Measurements from ENCODE around the gene CDK11A.
"Not testable (repeated sequence)": the region's sequence is repeated elsewhere in the genome, so short reads cannot be mapped to it uniquely, and the experiment has no call there.

The CDK11A gene

GRCh38 chr1:1727131-1727651, 3.0 kb upstream of the CDK11A start:
- not testable (repeated sequence) for FAIRE-seq; DNase-seq (ENCODE audit: insufficient read length, low spot score)

DNA sequence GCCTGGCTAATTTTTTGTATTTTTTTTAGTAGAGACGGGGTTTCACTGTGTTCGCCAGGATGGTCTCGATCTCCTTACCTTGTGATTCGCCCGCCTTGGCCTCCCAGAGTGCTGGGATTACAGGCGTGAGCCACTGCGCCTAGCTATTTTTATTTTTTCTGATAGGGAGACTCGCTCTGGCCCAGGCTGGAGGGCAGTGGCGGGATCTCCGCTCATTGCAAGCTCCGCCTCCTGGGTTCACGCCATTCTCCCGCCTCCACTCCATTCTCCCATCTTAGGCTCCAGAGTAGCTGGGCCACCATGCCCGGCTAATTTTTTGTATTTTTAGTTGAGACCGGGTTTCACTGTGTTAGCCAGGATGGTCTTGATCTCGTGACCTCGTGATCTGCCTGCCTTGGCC, 1.9 kb upstream of the CDK11A start:
- not testable (repeated sequence) for DNase-seq (ENCODE audit: insufficient read length, low spot score); FAIRE-seq

DNA sequence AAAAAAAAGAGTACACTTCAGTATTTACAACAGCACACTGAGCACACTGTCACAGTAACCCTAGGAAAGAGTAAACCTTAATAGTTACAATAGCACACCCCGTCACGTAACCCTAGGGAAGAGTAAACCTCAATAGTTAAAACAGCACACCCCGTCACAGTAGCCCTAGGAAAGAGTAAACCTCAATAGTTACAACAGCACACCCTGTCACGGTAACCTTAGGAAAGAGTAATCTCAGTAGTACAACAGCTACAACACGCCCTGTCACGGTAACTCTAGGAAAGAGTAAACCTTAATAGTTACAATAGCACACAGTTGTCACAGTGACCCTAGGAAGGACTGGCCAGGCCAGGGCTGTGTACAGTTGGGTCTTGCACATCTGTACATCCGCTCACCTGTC, 3.0 kb downstream of the CDK11A start:
- no peak for FAIRE-seq
- no peak for DNase-seq (ENCODE audit: insufficient read length, low spot score)

- not testable (repeated sequence) for FAIRE-seq; DNase-seq (ENCODE audit: insufficient read length, low spot score)
Observed at GRCh38 chr1:1715109-1715883, 8.9 kb downstream of the CDK11A start.

- not testable (repeated sequence) for DNase-seq (ENCODE audit: insufficient read length, low spot score); FAIRE-seq
Observed at GRCh38 chr1:1707897-1708296, 16.3 kb downstream of the CDK11A start.

DNA sequence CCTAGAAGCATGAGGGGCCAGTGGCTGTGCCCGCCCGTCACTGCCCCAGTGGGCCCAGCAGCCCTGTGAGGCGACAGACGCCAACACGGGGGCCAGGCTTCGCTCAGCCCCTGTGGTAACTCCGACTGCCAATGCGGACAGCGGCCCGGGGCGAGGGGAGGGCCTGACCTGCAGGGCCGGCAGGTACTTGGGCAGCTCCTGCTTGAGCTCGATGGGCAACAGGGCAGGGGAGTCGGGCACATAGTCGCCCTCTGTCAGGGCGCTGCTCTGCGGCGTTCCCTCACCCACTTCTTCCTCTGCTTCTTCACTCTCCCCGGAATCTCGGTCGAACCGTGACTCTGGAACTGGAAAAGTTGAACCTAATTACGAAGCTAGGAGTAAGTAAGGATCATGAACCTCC, 16.9 kb downstream of the CDK11A start:
- not testable (repeated sequence) for FAIRE-seq; DNase-seq (ENCODE audit: insufficient read length, low spot score)

DNA sequence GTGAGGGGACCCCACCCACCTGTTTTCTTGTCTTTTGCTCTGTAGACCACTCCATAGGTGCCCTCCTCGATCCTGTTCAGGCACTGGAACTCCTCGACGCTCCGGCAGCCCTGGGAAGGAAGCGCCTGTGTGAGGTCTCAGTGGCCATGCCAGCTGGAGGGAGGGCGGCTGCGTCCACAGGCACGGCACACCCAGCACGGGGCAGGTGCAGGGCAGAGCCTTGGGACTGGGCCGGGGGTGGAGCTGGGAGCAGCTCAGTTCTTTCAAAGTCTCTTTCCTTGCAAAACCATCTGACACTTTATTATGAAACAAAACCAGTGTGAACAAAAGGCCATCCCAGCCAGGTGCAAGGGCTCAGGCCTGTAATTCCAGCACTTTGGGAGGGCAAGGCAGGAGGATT, 18.5 kb downstream of the CDK11A start:
- not testable (repeated sequence) for FAIRE-seq; DNase-seq (ENCODE audit: insufficient read length, low spot score)

- not testable (repeated sequence) for FAIRE-seq; DNase-seq (ENCODE audit: insufficient read length, low spot score)
Observed at GRCh38 chr1:1704284-1704957, 19.7 kb downstream of the CDK11A start.

GRCh38 chr1:1703796-1704195, 20.4 kb downstream of the CDK11A start:
- FAIRE-seq: no peak
- DNase-seq (ENCODE audit: insufficient read length, low spot score): no peak

GRCh38 chr1:1702506-1702905, 21.7 kb downstream of the CDK11A start:
- not testable (repeated sequence) for DNase-seq (ENCODE audit: insufficient read length, low spot score); FAIRE-seq

- FAIRE-seq; DNase-seq (ENCODE audit: insufficient read length, low spot score): not testable (repeated sequence)
Observed at GRCh38 chr1:1700557-1700956, 23.6 kb downstream of the CDK11A start.

DNA sequence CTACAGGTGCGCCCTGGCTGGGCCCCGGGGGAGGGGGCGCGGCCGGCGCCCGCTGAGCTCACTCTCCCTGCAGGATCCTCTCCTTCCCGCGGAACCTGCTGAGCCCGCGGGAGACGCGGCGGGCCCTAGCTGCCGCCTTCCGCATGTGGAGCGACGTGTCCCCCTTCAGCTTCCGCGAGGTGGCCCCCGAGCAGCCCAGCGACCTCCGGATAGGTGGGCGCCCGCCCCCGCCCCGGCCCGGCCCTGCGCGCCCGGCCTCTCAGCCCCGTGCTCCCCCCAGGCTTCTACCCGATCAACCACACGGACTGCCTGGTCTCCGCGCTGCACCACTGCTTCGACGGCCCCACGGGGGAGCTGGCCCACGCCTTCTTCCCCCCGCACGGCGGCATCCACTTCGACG, 24.1 kb downstream of the CDK11A start:
- not testable (repeated sequence) for FAIRE-seq; DNase-seq (ENCODE audit: insufficient read length, low spot score)

DNA sequence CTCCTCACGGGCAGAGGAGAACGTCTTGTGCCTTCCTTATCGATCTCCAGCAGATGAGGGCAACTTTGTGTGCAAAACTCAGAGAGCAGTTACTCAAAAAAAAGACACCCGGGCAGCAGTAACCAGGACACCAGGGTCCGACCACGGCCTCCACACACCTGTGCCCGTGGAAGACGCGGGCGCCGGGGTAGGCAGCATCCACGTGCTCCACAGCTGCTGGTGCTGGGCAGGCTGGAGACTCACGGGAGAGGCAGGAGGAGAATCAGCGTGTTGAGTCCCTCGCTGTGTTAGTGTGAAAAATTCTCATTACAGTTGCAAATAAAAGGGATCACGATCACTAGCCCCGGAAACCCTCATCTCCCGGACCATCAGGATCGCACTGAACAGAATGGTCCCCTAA, 25.1 kb downstream of the CDK11A start:
- not testable (repeated sequence) for FAIRE-seq; DNase-seq (ENCODE audit: insufficient read length, low spot score)

DNA sequence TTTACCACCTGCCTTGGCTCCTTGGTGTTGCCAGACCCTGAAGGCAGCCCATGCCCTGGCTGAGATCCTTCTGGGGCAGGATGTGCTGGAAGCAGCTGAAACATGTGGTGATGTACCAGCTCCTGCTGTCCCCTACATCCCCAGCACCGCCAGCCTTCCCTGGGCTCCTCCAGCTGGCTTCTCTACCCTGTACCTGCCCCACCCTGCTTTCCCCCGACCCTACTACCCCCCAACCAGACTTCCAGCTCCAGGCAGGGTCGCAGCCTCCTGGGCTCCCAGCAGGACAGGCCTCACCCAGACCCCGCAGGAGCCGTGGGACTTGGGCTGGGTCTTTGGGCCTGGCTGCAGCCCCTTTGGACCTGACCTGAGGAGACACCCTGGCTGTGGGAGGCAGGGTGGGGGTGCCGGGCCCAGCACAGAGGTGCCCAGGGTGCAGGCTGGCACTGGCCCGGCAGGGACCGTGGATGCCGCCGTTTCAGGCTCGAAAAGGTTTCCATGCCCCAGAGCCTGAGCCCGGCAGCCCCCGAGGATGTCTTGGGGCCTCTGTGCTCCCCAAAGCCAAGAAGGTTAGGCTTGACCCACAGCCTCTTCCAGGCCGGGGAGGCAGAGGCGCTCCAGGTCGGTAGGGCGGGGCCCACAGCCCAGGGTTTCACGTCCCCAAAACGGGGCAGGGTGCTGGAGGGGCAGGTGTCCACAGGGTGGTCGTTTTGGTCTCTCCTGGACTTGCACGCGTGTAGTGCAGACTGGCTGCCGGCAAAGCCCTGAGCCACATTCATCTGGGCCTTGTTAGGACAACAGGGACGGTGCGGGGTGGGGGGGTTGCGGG, 26.6 kb downstream of the CDK11A start:
- FAIRE-seq; DNase-seq (ENCODE audit: insufficient read length, low spot score): not testable (repeated sequence)

DNA sequence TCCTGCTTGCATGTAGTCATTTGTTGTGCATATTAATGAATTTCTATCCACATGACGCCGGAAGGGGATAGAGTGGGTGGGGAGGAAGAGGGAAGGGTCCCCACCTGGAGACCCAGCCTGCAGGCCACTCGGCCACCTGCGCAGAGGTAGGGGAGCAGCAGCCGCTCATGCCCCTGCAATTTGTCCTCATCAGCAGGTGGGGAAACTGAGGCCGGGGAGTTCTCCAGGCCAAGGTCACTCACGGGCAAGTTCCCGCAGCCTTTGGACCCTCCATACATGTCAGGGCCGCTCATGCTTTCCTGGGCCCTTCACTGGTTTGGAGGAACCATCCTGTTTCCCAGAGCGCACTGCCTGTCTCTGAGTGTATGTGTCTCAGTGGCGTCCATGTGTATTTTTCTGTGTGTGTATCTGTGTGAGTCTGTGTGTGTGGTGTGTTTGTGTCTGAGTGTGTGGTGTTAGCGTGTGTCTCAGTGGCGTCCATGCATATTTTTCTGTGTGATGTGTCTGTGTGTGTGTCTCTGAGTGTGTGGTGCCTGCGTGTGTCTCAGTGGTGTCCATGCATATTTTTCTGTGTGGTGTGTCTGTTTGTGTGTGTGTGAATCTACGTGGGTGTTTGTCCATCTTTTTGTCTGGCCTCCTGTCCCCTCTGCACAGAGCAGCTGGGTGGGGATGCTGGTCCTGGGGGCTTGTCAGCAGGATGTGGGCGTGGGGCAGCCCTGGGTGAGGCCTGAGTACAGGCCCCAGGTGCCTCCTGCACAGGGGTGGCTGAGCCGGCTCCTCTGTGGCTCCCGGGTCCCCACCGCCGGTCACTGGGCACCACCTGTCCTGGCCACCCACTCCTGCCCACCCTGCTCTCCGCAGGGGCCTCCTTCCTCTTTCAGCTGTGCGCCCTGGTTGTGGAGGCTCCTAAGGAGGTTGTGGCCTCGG, 27.5 kb downstream of the CDK11A start:
- not testable (repeated sequence) for DNase-seq (ENCODE audit: insufficient read length, low spot score); FAIRE-seq

DNA sequence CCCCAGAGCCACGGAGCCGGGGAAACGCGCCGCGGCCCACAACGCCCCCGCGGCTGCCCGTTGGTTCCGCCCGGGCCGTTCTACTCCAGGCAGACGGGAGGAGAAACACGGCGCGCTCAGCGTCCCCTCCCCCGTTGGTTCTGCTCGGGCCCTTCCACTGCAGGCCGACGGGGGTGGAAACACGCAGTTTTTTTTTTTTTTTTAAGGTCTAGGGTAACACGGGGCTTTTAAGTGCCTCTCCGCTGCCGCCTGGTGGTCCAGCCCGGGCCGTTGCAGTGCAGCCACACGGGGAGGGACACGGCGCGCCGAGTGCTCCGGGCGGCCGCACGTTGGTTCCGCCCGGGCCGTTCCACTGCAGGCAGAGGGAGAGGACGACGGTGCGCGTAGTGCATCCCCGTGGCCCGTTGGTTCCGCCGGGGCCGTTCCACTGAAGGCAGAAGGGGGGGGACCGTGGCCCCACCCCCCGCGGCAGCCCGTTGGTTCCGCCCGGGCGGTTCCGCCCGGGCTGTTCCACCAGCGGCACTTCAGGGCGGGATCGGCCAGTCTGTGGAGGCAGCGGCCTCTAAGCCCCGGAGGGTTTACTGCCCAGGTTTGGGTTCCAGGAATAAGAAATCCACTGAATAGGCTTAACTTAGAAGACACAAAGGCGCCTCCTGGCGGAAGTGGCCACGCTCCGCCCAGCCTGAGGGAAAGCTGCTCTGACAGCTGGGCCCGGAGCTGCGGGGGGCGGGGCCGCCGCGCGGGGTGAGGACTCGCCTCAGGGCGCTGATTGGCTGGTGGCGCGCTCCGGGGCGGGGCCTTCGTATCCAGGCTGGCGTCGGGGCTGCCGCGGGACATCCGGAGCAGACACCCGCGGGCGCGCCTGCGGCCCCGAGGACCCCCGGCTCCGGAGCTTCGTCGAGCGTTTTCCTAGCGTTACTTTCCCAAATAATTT, 31.2 kb downstream of the CDK11A start, which contains the start of gene SLC35E2B:
Gene SLC35E2B (minus strand): TSS at position 82 of the 934 bp plus-strand sequence. CDS start 16,096 bp downstream, outside the sequence.
- not testable (repeated sequence) for DNase-seq (ENCODE audit: insufficient read length, low spot score)

DNA sequence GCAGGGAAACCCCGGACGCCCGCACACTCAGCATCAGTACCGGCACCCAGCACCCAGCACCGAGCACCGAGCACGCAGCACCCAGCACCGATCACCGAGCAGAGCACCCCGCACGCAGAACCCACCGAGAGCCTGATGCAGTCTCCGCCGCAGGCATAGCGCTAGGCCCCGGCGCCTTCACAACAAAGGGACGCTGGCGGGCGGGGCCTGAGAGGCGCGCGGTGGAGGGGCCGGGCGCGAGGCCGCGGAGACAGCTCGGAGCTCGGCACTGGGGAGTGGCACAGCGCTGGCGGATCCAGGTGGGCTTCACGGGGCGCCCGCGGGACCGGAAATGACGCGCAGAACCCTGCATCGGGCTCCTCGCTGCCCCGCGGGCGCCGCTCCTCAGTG, 31.8 kb downstream of the CDK11A start:
- FAIRE-seq; DNase-seq (ENCODE audit: insufficient read length, low spot score): not testable (repeated sequence)

More for the DNA sequence above, 31.2 kb downstream of the CDK11A start, which contains the start of gene SLC35E2B:
- FAIRE-seq: peak; percentile 99

- FAIRE-seq; DNase-seq (ENCODE audit: insufficient read length, low spot score): not testable (repeated sequence)
Observed at GRCh38 chr1:1691443-1691842, 32.7 kb downstream of the CDK11A start.

Measured in GM19239 (cell line).